Measurements from ENCODE around the gene ATRNL1.
A peak's percentile ranks its signal among the peaks of the same experiment; 100 is the strongest.

ATRNL1 gene

GRCh38 chr10:115606086-115606485, 512.9 kb downstream of the ATRNL1 start:
- no peak for DNase-seq (ENCODE audit: low read depth)

- no peak for DNase-seq (ENCODE audit: low read depth)
Measured at GRCh38 chr10:115606741-115607140, 513.6 kb downstream of the ATRNL1 start.

GRCh38 chr10:115624448-115624847, 531.3 kb downstream of the ATRNL1 start:
- peak; percentile 1 for DNase-seq (ENCODE audit: low read depth)

- DNase-seq (ENCODE audit: low read depth) = no peak
Measured at GRCh38 chr10:115628616-115629015, 535.5 kb downstream of the ATRNL1 start.

- DNase-seq (ENCODE audit: low read depth) = no peak
Measured at GRCh38 chr10:115638246-115638645, 545.1 kb downstream of the ATRNL1 start.

- no peak for DNase-seq (ENCODE audit: low read depth)
Measured at GRCh38 chr10:115649217-115649616, 556.1 kb downstream of the ATRNL1 start.

- DNase-seq (ENCODE audit: low read depth) = no peak
Measured at GRCh38 chr10:115653473-115653872, 560.3 kb downstream of the ATRNL1 start.

- DNase-seq (ENCODE audit: low read depth) = no peak
Measured at GRCh38 chr10:115654961-115655360, 561.8 kb downstream of the ATRNL1 start.

- no peak for DNase-seq (ENCODE audit: low read depth)
Measured at GRCh38 chr10:115657161-115657860, 564.1 kb downstream of the ATRNL1 start.

- no peak for DNase-seq (ENCODE audit: low read depth)
Measured at GRCh38 chr10:115659616-115660015, 566.5 kb downstream of the ATRNL1 start.

GRCh38 chr10:115660391-115660790, 567.2 kb downstream of the ATRNL1 start:
- no peak for DNase-seq (ENCODE audit: low read depth)

GRCh38 chr10:115662422-115662821, 569.3 kb downstream of the ATRNL1 start:
- DNase-seq (ENCODE audit: low read depth) = no peak

- DNase-seq (ENCODE audit: low read depth) = no peak
Measured at GRCh38 chr10:115665549-115665948, 572.4 kb downstream of the ATRNL1 start.

GRCh38 chr10:115674496-115674895, 581.3 kb downstream of the ATRNL1 start:
- no peak for DNase-seq (ENCODE audit: low read depth)

GRCh38 chr10:115696747-115697146, 603.6 kb downstream of the ATRNL1 start:
- no peak for DNase-seq (ENCODE audit: low read depth)

GRCh38 chr10:115706026-115706425, 612.9 kb downstream of the ATRNL1 start:
- no peak for DNase-seq (ENCODE audit: low read depth)

GRCh38 chr10:115706488-115707076, 613.4 kb downstream of the ATRNL1 start:
- DNase-seq (ENCODE audit: low read depth) = peak; percentile 18

- DNase-seq (ENCODE audit: low read depth) = no peak
Measured at GRCh38 chr10:115710136-115710535, 617.0 kb downstream of the ATRNL1 start.

GRCh38 chr10:115711306-115711705, 618.1 kb downstream of the ATRNL1 start:
- DNase-seq (ENCODE audit: low read depth) = no peak

- DNase-seq (ENCODE audit: low read depth) = no peak
Measured at GRCh38 chr10:115720121-115720520, 627.0 kb downstream of the ATRNL1 start.

GRCh38 chr10:115727129-115727528, 634.0 kb downstream of the ATRNL1 start:
- no peak for DNase-seq (ENCODE audit: low read depth)

- DNase-seq (ENCODE audit: low read depth) = no peak
Measured at GRCh38 chr10:115744089-115744488, 650.9 kb downstream of the ATRNL1 start.

GRCh38 chr10:115745943-115746342, 652.8 kb downstream of the ATRNL1 start:
- no peak for DNase-seq (ENCODE audit: low read depth)

- DNase-seq (ENCODE audit: low read depth) = no peak
Measured at GRCh38 chr10:115747811-115748210, 654.6 kb downstream of the ATRNL1 start.

Data from fibroblast of the conjunctiva (primary cell).